ENCODE results near the gene MAPK6.
"Not testable (repeated sequence)": the region's sequence is repeated elsewhere in the genome, so short reads cannot be mapped to it uniquely, and the experiment has no call there.

MAPK6 gene

GRCh38 chr15:52039925-52040781 is 21.1 kb downstream of the MAPK6 start:
- Histone ChIP-seq H3K4ac (ENCODE audit: low read length) (no peak overlapping the region), H3K14ac (ENCODE audit: low read length) (no peak overlapping the region), H3K4me2 (ENCODE audit: insufficient read depth, low read length, poor library complexity, severe bottlenecking) (no peak overlapping the region), H2BK5ac (ENCODE audit: low read length) (no peak overlapping the region), H3K9ac (ENCODE audit: low read depth, low read length, poor library complexity) (no peak overlapping the region), H3K9me3 (replicated peaks in 1 of 2; ENCODE audit: control insufficient read depth in 2 of 2, insufficient read depth in 1 of 2, low read depth in 1 of 2, low read length in 2 of 2) (no peaks in the 10 kb centered on the region), H3K4me3 (ENCODE audit: low read length in 2 of 2) (no peak overlapping the region), H2BK120ac (ENCODE audit: low read depth, low read length) (no peak overlapping the region), H3K23ac (ENCODE audit: low read depth, low read length, poor library complexity) (no peak overlapping the region), H2AFZ (ENCODE audit: low read length) (no peak overlapping the region), H3K79me1 (ENCODE audit: low read depth, low read length) (peaks cover 6% of the 10 kb centered on the region), H2BK12ac (ENCODE audit: low read length) (no peak overlapping the region), H3K27me3 (ENCODE audit: control insufficient read depth in 3 of 3, insufficient read depth in 3 of 3, low read depth in 1 of 3, low read length in 3 of 3) (no peaks in the 10 kb centered on the region), H3K36me3 (replicated peaks in 1 of 2; ENCODE audit: control insufficient read depth in 2 of 2, insufficient read depth in 2 of 2, low read length in 2 of 2) (peaks cover 0 to 14% of the 10 kb centered on the region in 2 donors), H4K91ac (ENCODE audit: low read depth, low read length, poor library complexity) (no peak overlapping the region), H4K8ac (ENCODE audit: low read depth, low read length) (no peak overlapping the region), H3K18ac (ENCODE audit: low read length) (no peak overlapping the region), H3K4me1 (ENCODE audit: control insufficient read depth in 2 of 2, insufficient read depth in 1 of 2, low read depth in 1 of 2, low read length in 2 of 2) (peaks cover 10 to 11% of the 10 kb centered on the region in 2 donors), H2AK5ac (ENCODE audit: low read depth, low read length) (no peak overlapping the region), H3K27ac (replicated peaks; ENCODE audit: low read length) (no peak overlapping the region), H2BK15ac (ENCODE audit: low read length) (no peak overlapping the region)
- no CpG with 5 or more reads among the region's 3 CpGs for whole genome bisulfite sequencing, 2 donors (ENCODE audit: extremely low coverage in 2 of 2, insufficient read length in 2 of 2, insufficient replicate concordance in 1 of 2)
- DNase-seq (ENCODE audit: low spot score) = no peak

- H3K27ac ChIP-seq (replicated peaks; ENCODE audit: low read length) = no peak overlapping the region
- WGBS, 2 donors (ENCODE audit: extremely low coverage in 2 of 2, insufficient read length in 2 of 2, insufficient replicate concordance in 1 of 2) = no CpG with 5 or more reads among the region's 6 CpGs
- DNase-seq (ENCODE audit: low spot score) = no peak
These were observed 23.2 kb downstream of the MAPK6 start for GRCh38 chr15:52042051-52042851.

GRCh38 chr15:52045795-52046298 is 26.8 kb downstream of the MAPK6 start:
- not testable (repeated sequence) for H2BK12ac ChIP-seq (ENCODE audit: low read length); DNase-seq (ENCODE audit: low spot score)

More at GRCh38 chr15:52042051-52042851, 23.2 kb downstream of the MAPK6 start:
- H3K36me3 ChIP-seq (replicated peaks in 1 of 2; ENCODE audit: control insufficient read depth in 2 of 2, insufficient read depth in 2 of 2, low read length in 2 of 2) = peaks cover 2 to 34% of the 10 kb centered on the region in 2 donors
- H3K14ac ChIP-seq (ENCODE audit: low read length) = no peak overlapping the region
- no peak overlapping the region for H2AFZ ChIP-seq (ENCODE audit: low read length)
- H3K27me3 ChIP-seq (ENCODE audit: control insufficient read depth in 3 of 3, insufficient read depth in 3 of 3, low read depth in 1 of 3, low read length in 3 of 3) = no peaks in the 10 kb centered on the region
- H3K9ac ChIP-seq (ENCODE audit: low read depth, low read length, poor library complexity) = no peak overlapping the region
- H4K8ac ChIP-seq (ENCODE audit: low read depth, low read length) = no peak overlapping the region
- H3K4me3 ChIP-seq (ENCODE audit: low read length in 2 of 2) = no peak overlapping the region
- no peak overlapping the region for H3K23ac ChIP-seq (ENCODE audit: low read depth, low read length, poor library complexity)
- H2BK5ac ChIP-seq (ENCODE audit: low read length) = no peak overlapping the region
- H3K4me2 ChIP-seq (ENCODE audit: insufficient read depth, low read length, poor library complexity, severe bottlenecking) = no peak overlapping the region
- H3K79me1 ChIP-seq (ENCODE audit: low read depth, low read length) = peaks cover 5% of the 10 kb centered on the region
- H2AK5ac ChIP-seq (ENCODE audit: low read depth, low read length) = no peak overlapping the region
- H3K4ac ChIP-seq (ENCODE audit: low read length) = no peak overlapping the region
- H2BK120ac ChIP-seq (ENCODE audit: low read depth, low read length) = no peak overlapping the region
- no peak overlapping the region for H2BK12ac ChIP-seq (ENCODE audit: low read length)
- H3K9me3 ChIP-seq (replicated peaks in 1 of 2; ENCODE audit: control insufficient read depth in 2 of 2, insufficient read depth in 1 of 2, low read depth in 1 of 2, low read length in 2 of 2) = no peaks in the 10 kb centered on the region
- no peak overlapping the region for H3K18ac ChIP-seq (ENCODE audit: low read length)
- peaks cover 9 to 11% of the 10 kb centered on the region in 2 donors for H3K4me1 ChIP-seq (ENCODE audit: control insufficient read depth in 2 of 2, insufficient read depth in 1 of 2, low read depth in 1 of 2, low read length in 2 of 2)
- no peak overlapping the region for H2BK15ac ChIP-seq (ENCODE audit: low read length)
- no peak overlapping the region for H4K91ac ChIP-seq (ENCODE audit: low read depth, low read length, poor library complexity)

GRCh38 chr15:52046552-52046951 is 27.5 kb downstream of the MAPK6 start:
- not testable (repeated sequence) for H3K27me3 ChIP-seq (ENCODE audit: control insufficient read depth in 3 of 3, insufficient read depth in 3 of 3, low read depth in 1 of 3, low read length in 3 of 3); H3K14ac ChIP-seq (ENCODE audit: low read length); H3K4me1 ChIP-seq (ENCODE audit: control insufficient read depth in 2 of 2, insufficient read depth in 1 of 2, low read depth in 1 of 2, low read length in 2 of 2); H3K9ac ChIP-seq (ENCODE audit: low read depth, low read length, poor library complexity); H3K4me2 ChIP-seq (ENCODE audit: insufficient read depth, low read length, poor library complexity, severe bottlenecking); H3K18ac ChIP-seq (ENCODE audit: low read length); H3K79me1 ChIP-seq (ENCODE audit: low read depth, low read length); H2BK15ac ChIP-seq (ENCODE audit: low read length); H2BK12ac ChIP-seq (ENCODE audit: low read length); H3K23ac ChIP-seq (ENCODE audit: low read depth, low read length, poor library complexity); H3K4ac ChIP-seq (ENCODE audit: low read length); H2BK5ac ChIP-seq (ENCODE audit: low read length); H2BK120ac ChIP-seq (ENCODE audit: low read depth, low read length); H2AFZ ChIP-seq (ENCODE audit: low read length); H3K9me3 ChIP-seq (replicated peaks in 1 of 2; ENCODE audit: control insufficient read depth in 2 of 2, insufficient read depth in 1 of 2, low read depth in 1 of 2, low read length in 2 of 2); H4K91ac ChIP-seq (ENCODE audit: low read depth, low read length, poor library complexity); H3K4me3 ChIP-seq (ENCODE audit: low read length in 2 of 2); H3K27ac ChIP-seq (replicated peaks; ENCODE audit: low read length); H4K8ac ChIP-seq (ENCODE audit: low read depth, low read length); DNase-seq (ENCODE audit: low spot score); H2AK5ac ChIP-seq (ENCODE audit: low read depth, low read length)
- no CpG with 5 or more reads among the region's 5 CpGs for WGBS, 2 donors (ENCODE audit: extremely low coverage in 2 of 2, insufficient read length in 2 of 2, insufficient replicate concordance in 1 of 2)
- H3K36me3 ChIP-seq (replicated peaks in 1 of 2; ENCODE audit: control insufficient read depth in 2 of 2, insufficient read depth in 2 of 2, low read length in 2 of 2) = peaks cover 2 to 76% of the 10 kb centered on the region in 2 donors

More at GRCh38 chr15:52045795-52046298, 26.8 kb downstream of the MAPK6 start:
- H3K4me2 ChIP-seq (ENCODE audit: insufficient read depth, low read length, poor library complexity, severe bottlenecking); H2BK5ac ChIP-seq (ENCODE audit: low read length); H3K27me3 ChIP-seq (ENCODE audit: control insufficient read depth in 3 of 3, insufficient read depth in 3 of 3, low read depth in 1 of 3, low read length in 3 of 3); H4K8ac ChIP-seq (ENCODE audit: low read depth, low read length); H3K9ac ChIP-seq (ENCODE audit: low read depth, low read length, poor library complexity); H2BK15ac ChIP-seq (ENCODE audit: low read length); H2AK5ac ChIP-seq (ENCODE audit: low read depth, low read length); H3K9me3 ChIP-seq (replicated peaks in 1 of 2; ENCODE audit: control insufficient read depth in 2 of 2, insufficient read depth in 1 of 2, low read depth in 1 of 2, low read length in 2 of 2); H3K14ac ChIP-seq (ENCODE audit: low read length); H3K79me1 ChIP-seq (ENCODE audit: low read depth, low read length); H4K91ac ChIP-seq (ENCODE audit: low read depth, low read length, poor library complexity); H3K4me3 ChIP-seq (ENCODE audit: low read length in 2 of 2); H3K27ac ChIP-seq (replicated peaks; ENCODE audit: low read length); H3K18ac ChIP-seq (ENCODE audit: low read length); H3K4me1 ChIP-seq (ENCODE audit: control insufficient read depth in 2 of 2, insufficient read depth in 1 of 2, low read depth in 1 of 2, low read length in 2 of 2); H2AFZ ChIP-seq (ENCODE audit: low read length); H2BK120ac ChIP-seq (ENCODE audit: low read depth, low read length); H3K23ac ChIP-seq (ENCODE audit: low read depth, low read length, poor library complexity); H3K4ac ChIP-seq (ENCODE audit: low read length): not testable (repeated sequence)
- WGBS, 2 donors (ENCODE audit: extremely low coverage in 2 of 2, insufficient read length in 2 of 2, insufficient replicate concordance in 1 of 2) = no CpG with 5 or more reads among the region's 8 CpGs
- peaks cover 2 to 69% of the 10 kb centered on the region in 2 donors for H3K36me3 ChIP-seq (replicated peaks in 1 of 2; ENCODE audit: control insufficient read depth in 2 of 2, insufficient read depth in 2 of 2, low read length in 2 of 2)

Data from neuronal stem cell (in vitro differentiated cells).